ENCODE measurements around the gene FILIP1L.
"Not testable (repeated sequence)": the region's sequence is repeated elsewhere in the genome, so short reads cannot be mapped to it uniquely, and the experiment has no call there.

FILIP1L gene

GRCh38 chr3:99841949-99842348 lies 272.4 kb downstream of the FILIP1L start:
- DNase-seq (ENCODE audit: low read depth): not testable (repeated sequence)

DNA sequence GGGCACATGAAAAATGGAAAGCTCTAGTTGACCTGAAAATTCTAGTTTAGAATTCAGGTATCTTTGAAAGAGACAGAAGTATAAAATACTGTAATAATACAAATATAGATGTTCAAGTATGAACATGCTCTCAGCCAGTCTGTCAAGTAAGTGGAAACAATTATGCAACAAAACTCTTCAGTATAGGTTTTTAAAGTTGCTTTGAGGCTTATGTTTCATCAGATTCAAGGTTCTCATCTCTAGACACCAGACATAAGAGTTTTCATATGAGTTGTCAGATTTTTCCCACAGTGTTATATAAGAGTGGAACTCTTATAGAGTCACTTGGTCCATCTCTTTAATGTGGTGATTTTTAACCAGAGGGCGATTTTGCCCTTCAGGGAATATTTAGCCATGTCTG lies 274.7 kb downstream of the FILIP1L start:
- DNase-seq (ENCODE audit: low read depth): no peak

- DNase-seq (ENCODE audit: low read depth): no peak
Observed at GRCh38 chr3:99838755-99839154, 275.5 kb downstream of the FILIP1L start.

DNA sequence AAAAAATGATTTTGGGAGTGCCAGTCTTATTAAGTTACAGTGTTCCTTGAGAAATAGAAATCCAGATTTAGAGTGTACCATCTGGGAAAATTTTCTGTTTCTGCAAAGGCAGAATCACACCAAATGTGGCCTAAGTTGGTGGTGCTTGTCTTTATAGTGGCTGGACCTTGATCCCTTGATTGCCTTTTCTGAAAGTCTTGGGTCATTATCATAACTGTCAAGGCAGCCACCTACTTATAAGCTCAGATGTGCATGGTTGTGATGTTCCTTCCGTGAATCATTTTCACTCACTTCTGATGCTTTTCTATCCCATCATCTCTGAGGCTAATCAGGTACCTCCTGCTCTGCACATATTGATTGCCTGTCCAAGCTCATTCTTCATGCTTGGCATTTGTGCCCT lies 276.6 kb downstream of the FILIP1L start:
- DNase-seq (ENCODE audit: low read depth): no peak

DNA sequence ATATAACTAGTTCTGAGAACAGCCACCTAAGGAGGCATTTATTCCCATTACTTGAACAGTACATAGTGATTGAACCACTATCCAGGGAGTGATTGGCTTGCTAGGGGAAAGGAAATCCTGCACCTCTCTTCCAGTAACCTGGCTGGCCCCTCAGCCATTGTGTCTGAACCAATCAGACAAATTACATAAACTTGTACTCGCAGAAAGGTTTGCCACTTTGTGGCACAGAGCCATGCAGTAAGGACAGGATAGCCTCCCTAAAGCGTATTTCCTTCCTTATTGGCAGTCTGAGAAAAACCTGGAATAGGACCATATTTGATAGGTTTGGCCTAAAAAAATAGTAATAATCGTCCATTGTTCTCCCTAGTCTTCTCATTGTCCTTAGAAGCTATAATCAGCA lies 277.6 kb downstream of the FILIP1L start:
- no peak for DNase-seq (ENCODE audit: low read depth)

DNA sequence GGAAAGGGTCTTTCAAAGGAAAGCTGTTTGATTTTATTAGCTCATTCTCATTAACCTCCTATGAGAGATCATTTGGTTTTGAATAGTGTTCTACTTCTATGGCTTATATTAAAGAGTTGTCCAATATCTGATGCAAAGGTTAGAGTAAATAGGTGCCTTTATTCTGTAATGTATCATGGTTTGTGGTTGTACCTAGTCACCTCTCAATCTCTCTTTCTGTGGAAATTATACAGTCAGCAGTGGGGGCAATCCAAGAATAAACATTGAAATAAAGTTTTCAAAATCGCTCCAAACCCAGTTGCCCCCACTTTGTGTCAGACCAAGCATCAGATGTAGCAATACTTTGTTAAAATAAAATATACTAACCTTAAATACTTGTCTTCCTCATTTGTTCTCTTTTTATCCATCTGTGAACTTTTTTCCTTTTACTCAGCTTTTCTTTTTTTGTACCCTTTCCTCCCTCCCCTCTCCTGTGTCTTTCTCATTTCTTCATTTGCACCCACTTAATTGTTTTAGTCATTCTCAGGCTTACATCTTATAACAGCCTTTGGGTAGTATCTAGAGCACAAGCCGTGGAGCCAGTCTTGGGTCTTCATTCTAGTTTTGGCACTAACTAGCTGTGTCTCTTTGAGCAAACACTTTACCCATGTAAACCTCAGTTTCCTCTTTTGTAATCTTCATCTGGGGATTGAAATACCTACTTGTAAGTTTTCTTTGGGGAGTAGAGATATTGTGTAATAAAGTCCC lies 279.9 kb downstream of the FILIP1L start:
- DNase-seq (ENCODE audit: low read depth): no peak

- DNase-seq (ENCODE audit: low read depth): no peak
Observed at GRCh38 chr3:99833617-99834205, 280.6 kb downstream of the FILIP1L start.

GRCh38 chr3:99829844-99830243 lies 284.5 kb downstream of the FILIP1L start:
- DNase-seq (ENCODE audit: low read depth): no peak

GRCh38 chr3:99825004-99825640 lies 289.2 kb downstream of the FILIP1L start:
- no peak for DNase-seq (ENCODE audit: low read depth)

DNA sequence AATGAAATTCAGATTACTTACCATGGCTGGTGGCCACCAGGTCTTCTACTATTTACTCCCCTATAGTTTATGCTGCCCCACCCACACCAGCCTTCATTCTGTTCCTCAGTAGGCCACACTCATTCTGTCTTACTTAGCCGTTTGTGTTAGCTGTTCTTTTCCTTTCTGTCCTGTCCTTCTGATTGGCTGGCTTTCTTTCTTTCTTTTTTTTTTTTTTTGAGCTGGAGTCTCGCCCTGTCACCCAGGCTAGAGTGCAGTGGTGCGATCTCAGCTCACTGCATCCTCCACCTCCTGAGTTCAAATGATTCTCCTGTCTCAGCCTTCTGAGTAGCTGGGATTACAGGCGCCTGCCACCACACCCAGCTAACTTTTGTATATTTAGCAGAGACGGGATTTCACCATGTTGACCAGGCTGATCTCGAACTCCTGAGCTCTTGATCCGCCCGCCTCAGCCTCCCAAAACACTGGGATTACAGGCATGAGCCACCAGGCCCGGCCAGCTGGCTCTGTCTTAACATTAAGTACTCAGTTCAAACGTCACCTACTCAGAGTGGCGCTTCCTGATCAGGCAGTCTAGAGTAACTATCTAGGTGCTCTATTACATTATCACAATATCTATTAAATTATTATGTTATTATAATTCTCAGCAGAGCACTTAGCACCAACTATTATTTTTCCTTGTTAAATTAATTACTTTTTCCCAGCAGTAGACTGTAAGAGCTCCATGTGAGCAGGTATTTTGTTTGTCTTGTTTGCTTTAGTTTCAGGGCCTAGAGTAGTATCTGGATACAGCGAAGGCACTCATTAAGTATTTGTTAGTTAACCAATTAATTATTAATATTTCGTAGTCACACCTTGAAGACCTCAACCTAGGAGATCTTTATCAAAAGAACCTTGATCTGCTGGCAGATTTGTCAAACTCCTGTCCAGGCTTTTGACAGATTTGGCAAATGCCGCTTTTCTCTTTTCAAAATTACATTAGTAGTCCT lies 290.3 kb downstream of the FILIP1L start:
- no peak for DNase-seq (ENCODE audit: low read depth)

DNA sequence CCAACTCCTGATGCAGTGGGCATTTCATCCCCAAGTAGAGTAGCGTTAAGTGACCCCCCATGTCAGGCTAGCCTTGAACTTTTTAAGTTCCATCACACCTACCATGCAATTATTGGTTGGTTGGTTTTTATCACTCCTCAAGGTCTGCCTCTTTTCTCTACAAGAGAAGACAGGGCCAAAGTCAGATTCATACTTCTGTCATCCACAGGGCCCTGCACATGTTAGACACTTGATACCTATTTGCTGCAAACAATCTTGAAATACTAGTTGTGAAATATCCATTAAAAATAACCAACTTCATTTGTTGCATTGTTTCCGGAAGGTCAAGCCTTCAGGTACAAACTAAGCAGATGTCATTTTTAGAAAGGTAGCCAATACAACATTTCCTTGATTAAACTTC lies 295.5 kb downstream of the FILIP1L start:
- no peak for DNase-seq (ENCODE audit: low read depth)

- DNase-seq (ENCODE audit: low read depth): peak; percentile 94
Observed at GRCh38 chr3:99817437-99818240, 296.7 kb downstream of the FILIP1L start, which contains the start of gene CMSS1. TSS of gene CMSS1 (plus strand) at chr3:99817862.

- no peak for DNase-seq (ENCODE audit: low read depth)
Observed at GRCh38 chr3:99817047-99817436, 297.3 kb downstream of the FILIP1L start.

GRCh38 chr3:99810403-99810802 lies 303.9 kb downstream of the FILIP1L start:
- no peak for DNase-seq (ENCODE audit: low read depth)

- no peak for DNase-seq (ENCODE audit: low read depth)
Observed at GRCh38 chr3:99809565-99809964, 304.7 kb downstream of the FILIP1L start.

DNA sequence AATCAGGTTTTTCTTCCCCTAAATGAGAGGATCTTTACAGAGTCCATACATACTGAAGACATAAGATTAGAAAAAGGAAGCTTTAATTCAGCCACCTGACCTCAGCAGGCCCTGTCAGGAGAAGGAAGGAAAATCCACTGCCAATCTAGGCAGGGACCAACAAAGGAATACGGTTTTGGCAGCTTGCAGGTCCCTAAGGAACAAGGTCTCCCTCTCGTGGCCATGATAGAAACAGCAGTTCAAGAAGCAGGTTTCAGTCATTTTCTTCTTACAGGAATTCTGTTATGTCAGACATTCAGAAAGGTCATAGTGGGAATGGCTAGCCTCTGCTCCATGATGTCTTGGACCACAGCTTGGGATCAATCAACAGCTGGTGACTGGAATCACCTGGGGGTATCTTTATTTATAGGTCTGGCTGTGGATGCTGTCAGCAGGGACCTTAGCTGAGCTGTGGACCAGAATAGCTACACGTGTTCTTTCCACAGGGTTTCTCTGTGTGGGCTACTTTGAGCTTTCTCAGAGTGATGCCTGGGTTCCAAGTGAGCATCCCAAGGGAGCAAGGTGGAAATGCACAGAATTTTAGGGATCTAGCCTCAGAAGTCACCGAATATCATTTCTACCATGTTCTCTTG lies 306.0 kb downstream of the FILIP1L start:
- DNase-seq (ENCODE audit: low read depth): peak; percentile 7

- DNase-seq (ENCODE audit: low read depth): no peak
Observed at GRCh38 chr3:99805160-99805559, 309.1 kb downstream of the FILIP1L start.

DNA sequence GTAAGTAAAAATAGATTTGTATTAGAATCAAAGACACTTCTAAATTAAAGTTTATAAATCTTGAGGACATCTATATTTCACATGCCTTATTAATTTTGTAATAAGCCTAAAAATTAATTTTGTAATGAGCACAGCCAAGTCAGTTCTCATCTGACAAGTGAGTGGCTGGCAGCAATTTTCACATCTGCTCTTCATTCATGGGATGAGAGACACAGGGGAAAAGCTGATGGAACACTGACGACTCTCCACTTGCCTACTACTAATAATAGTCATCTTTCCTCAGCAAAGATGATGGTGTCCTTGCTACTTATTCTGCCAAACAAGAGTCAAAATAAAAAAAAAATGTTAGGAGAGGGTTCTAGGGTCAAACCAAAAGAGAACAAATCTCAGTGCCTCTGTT lies 311.0 kb downstream of the FILIP1L start:
- no peak for DNase-seq (ENCODE audit: low read depth)

GRCh38 chr3:99799422-99799821 lies 314.9 kb downstream of the FILIP1L start:
- DNase-seq (ENCODE audit: low read depth): no peak

- DNase-seq (ENCODE audit: low read depth): no peak
Observed at GRCh38 chr3:99795573-99795972, 318.7 kb downstream of the FILIP1L start.

- DNase-seq (ENCODE audit: low read depth): no peak
Observed at GRCh38 chr3:99794485-99794884, 319.8 kb downstream of the FILIP1L start.
